ENCODE measurements around the gene MADCAM1. TPM values are rescaled to one million over a fixed set of nuclear protein-coding genes. Genes with fewer than 3 reads are reported as not detected.

The MADCAM1 gene
- total and polyA plus RNA-seq, 9 donors, result 0.11 to 0.90 (median 0.42) TPM; not detected in 2

- TF ChIP-seq POLR2A (IDR thresholded peaks at IDR 0.05) (no peak), EP300 (IDR thresholded peaks at IDR 0.05) (no peak), CTCF (IDR thresholded peaks at IDR 0.05) (no peak)
- no peak for DNase-seq
- Histone ChIP-seq H3K4me3 (no peak overlapping the region), H3K4me1 (ENCODE audit: insufficient read depth) (peaks cover 2% of the 10 kb centered on the region), H3K36me3 (no peaks in the 10 kb centered on the region), H3K27ac (no peak overlapping the region), H3K27me3 (no peaks in the 10 kb centered on the region), H3K9me3 (no peaks in the 10 kb centered on the region)
- WGBS, 3 donors, result 85 to 86% (median 85%) methylated on average over 26 of the region's 26 CpGs
- intact Hi-C loops (cut with DNase I), result no loop called here
These were observed 45.4 kb downstream of the MADCAM1 start for GRCh38 chr19:541699-542098.

- H3K36me3 ChIP-seq, result no peaks in the 10 kb centered on the region
- WGBS, 3 donors, result 83 to 87% (median 87%) methylated on average over 33 to 34 of the region's 34 CpGs
- DNase-seq, result no peak
- intact Hi-C loops (cut with DNase I), result no loop called here
- H3K4me3 ChIP-seq, result no peak overlapping the region
- H3K4me1 ChIP-seq (ENCODE audit: insufficient read depth), result peaks cover 2% of the 10 kb centered on the region
- H3K9me3 ChIP-seq, result no peaks in the 10 kb centered on the region
- TF ChIP-seq EP300 (IDR thresholded peaks at IDR 0.05) (no peak), POLR2A (IDR thresholded peaks at IDR 0.05) (no peak), CTCF (IDR thresholded peaks at IDR 0.05) (no peak)
- H3K27me3 ChIP-seq, result no peaks in the 10 kb centered on the region
- no peak overlapping the region for H3K27ac ChIP-seq
These were observed 46.0 kb downstream of the MADCAM1 start for GRCh38 chr19:542173-542866.

GRCh38 chr19:543910-544608 lies 47.8 kb downstream of the MADCAM1 start, which contains the start of gene GZMM:
TSS of gene GZMM (plus strand) at chr19:544053. CDS start at chr19:544072, 19 bp downstream.
- H3K27me3 ChIP-seq, result no peaks in the 10 kb centered on the region
- H3K4me1 ChIP-seq (ENCODE audit: insufficient read depth), result peaks cover 2% of the 10 kb centered on the region
- no peak within 1 kb of the TSS for H3K4me3 ChIP-seq
- H3K9me3 ChIP-seq, result no peaks in the 10 kb centered on the region
- WGBS, 3 donors, result 34 to 37% (median 36%) methylated on average over 27 to 31 of the region's 31 CpGs
- no peak within 1 kb of the TSS for H3K27ac ChIP-seq
- TF ChIP-seq CTCF (IDR thresholded peaks at IDR 0.05) (no peak), POLR2A (IDR thresholded peaks at IDR 0.05) (no peak), EP300 (IDR thresholded peaks at IDR 0.05) (no peak)
- intact Hi-C loops (cut with DNase I), result no loop called here
- H3K36me3 ChIP-seq, result no peaks in the 10 kb centered on the region
- DNase-seq, result no peak

- no peak for TF ChIP-seq POLR2A (IDR thresholded peaks at IDR 0.05)
- TF ChIP-seq CTCF (IDR thresholded peaks at IDR 0.05), result no peak
- no peak for TF ChIP-seq EP300 (IDR thresholded peaks at IDR 0.05)
- H3K27ac ChIP-seq, result no peak overlapping the region
- no peaks in the 10 kb centered on the region for H3K9me3 ChIP-seq
- peaks cover 2% of the 10 kb centered on the region for H3K4me1 ChIP-seq (ENCODE audit: insufficient read depth)
- 82 to 87% (median 86%) methylated on average over 15 of the region's 15 CpGs for WGBS, 3 donors
- no peaks in the 10 kb centered on the region for H3K36me3 ChIP-seq
- no peak overlapping the region for H3K4me3 ChIP-seq
- no peaks in the 10 kb centered on the region for H3K27me3 ChIP-seq
- intact Hi-C loops (cut with DNase I), result loop anchor here in 1 of 4 donors (5.0 kb wide), 1 partner anchor 410 kb away; no protein-coding TSS in a partner anchor
- DNase-seq, result no peak
These were observed 50.8 kb downstream of the MADCAM1 start for GRCh38 chr19:547117-547516.

Data from ovary (tissue), 9 donors.